Astrocyte of the cerebellum (primary cell): ENCODE data around the gene TNFSF12.

Experiments
- DNase-seq: peaks from one replicate; pipeline ENCODE4 v3.0.0-alpha.2; 2011; ENCODE audit warnings: low read depth
- H3K4me3 ChIP-seq: 2 replicates; pipeline ENCODE4 v1.5.1; 2011; ENCODE audit warnings: mild to moderate bottlenecking, low read depth, low read length, moderate library complexity
- CTCF ChIP-seq: IDR thresholded peaks from 2 replicates; pipeline ENCODE4 v1.5.1; 2012; ENCODE audit warnings: low read length, low read depth, moderate library complexity, mild to moderate bottlenecking; ENCODE audit errors: missing control alignments
- in situ Hi-C: cut with HindIII; loops from 2 replicates; pipeline ENCODE4 v1.10.0; 2017; ENCODE audit warnings: low sequenced_read_pairs

TNFSF12 gene

GRCh38 chr17:7562208-7562605 lies 13.3 kb downstream of the TNFSF12 start:
- H3K4me3 ChIP-seq = peak overlapping the region; percentile 83
- DNase-seq = no peak
- in situ Hi-C loops = no loop called here
- TF ChIP-seq CTCF = no peak

- peak overlapping the region; percentile 83 for H3K4me3 ChIP-seq
- no peak for TF ChIP-seq CTCF
- DNase-seq = no peak
- in situ Hi-C loops = no loop called here
Observed at GRCh38 chr17:7563115-7563869, 14.4 kb downstream of the TNFSF12 start.

GRCh38 chr17:7569571-7569970 lies 20.7 kb downstream of the TNFSF12 start:
- no peak overlapping the region for H3K4me3 ChIP-seq
- DNase-seq = no peak
- TF ChIP-seq CTCF = no peak
- in situ Hi-C loops = no loop called here

GRCh38 chr17:7570351-7570750 lies 21.5 kb downstream of the TNFSF12 start:
- in situ Hi-C loops = no loop called here
- no peak for DNase-seq
- H3K4me3 ChIP-seq = no peak overlapping the region
- TF ChIP-seq CTCF = no peak

GRCh38 chr17:7572338-7572587 lies 23.4 kb downstream of the TNFSF12 start:
- no peak for TF ChIP-seq CTCF
- peak overlapping the region; percentile 56 for H3K4me3 ChIP-seq
- in situ Hi-C loops = no loop called here
- DNase-seq = no peak

- in situ Hi-C loops = no loop called here
- DNase-seq = peak; percentile 98
- TF ChIP-seq CTCF = no peak
- peak overlapping the region; percentile 97 for H3K4me3 ChIP-seq
Observed at GRCh38 chr17:7572588-7573323, 23.9 kb downstream of the TNFSF12 start.
